Body of pancreas (tissue), 4 donors: Measurements from ENCODE around the gene KLF1.

Source experiments
- POLR2A ChIP-seq, 3 donors: fragments of 450-650 bp; IDR thresholded peaks; one replicate each; pipeline ENCODE4 v1.6.1; 2016; ENCODE audit warnings: antibody characterized with exemption in 3 of 3, mild to moderate bottlenecking in 2 of 3
- TF ChIP-seq, protein P1 (sequence below), 7 experiments: fragments of 450-650 bp in 4 of 7; fragments of 200-600 bp in 3 of 7; sonication (generic) in 3 of 7; IDR thresholded peaks; one replicate each; pipeline ENCODE4 v1.5.1; 2016 to 2019; ENCODE audit warnings: antibody characterized with exemption in 7 of 7

DNA sequence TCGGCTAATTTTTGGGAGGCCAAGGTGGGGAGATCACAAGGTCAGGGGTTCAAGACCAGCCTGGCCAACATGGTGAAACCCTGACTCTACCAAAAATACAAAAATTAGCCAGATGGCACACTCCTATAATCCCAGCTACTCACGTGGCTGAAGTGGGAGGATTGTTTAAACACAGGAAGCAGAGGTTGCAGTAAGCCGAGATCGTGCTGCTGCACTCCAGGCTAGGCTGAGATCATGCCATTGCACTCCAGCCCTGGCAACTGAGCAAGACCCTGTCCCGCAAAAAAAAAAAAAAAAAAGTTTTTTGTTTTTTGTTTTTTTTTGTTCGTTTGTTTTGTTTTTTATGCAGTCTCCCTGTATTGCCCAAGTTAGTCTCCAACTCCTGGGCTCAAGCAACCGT lies 27.5 kb downstream of the KLF1 start:
- TF ChIP-seq, protein P1, sequence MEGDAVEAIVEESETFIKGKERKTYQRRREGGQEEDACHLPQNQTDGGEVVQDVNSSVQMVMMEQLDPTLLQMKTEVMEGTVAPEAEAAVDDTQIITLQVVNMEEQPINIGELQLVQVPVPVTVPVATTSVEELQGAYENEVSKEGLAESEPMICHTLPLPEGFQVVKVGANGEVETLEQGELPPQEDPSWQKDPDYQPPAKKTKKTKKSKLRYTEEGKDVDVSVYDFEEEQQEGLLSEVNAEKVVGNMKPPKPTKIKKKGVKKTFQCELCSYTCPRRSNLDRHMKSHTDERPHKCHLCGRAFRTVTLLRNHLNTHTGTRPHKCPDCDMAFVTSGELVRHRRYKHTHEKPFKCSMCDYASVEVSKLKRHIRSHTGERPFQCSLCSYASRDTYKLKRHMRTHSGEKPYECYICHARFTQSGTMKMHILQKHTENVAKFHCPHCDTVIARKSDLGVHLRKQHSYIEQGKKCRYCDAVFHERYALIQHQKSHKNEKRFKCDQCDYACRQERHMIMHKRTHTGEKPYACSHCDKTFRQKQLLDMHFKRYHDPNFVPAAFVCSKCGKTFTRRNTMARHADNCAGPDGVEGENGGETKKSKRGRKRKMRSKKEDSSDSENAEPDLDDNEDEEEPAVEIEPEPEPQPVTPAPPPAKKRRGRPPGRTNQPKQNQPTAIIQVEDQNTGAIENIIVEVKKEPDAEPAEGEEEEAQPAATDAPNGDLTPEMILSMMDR (IDR thresholded peaks at IDR 0.05), result no peak
- TF ChIP-seq POLR2A (IDR thresholded peaks at IDR 0.05), result no peak
